Spinal cord (tissue), 10 donors: ENCODE data around the gene PSMF1. TPM values are rescaled to one million over a fixed set of nuclear protein-coding genes. Genes with fewer than 3 reads are reported as not detected.
A peak's percentile ranks its signal among the peaks of the same experiment; 100 is the strongest.

ENCODE experiments used
- DNase-seq, 6 donors: peaks; one replicate each; pipeline versions ENCODE4 v3.0.0 to v3.0.0-alpha.2; 2013 to 2015; ENCODE audit warnings: low spot score in 6 of 6, low read depth in 4 of 6
- H3K27ac ChIP-seq: one replicate; pipeline ENCODE4 v1.5.1; 2013; ENCODE audit warnings: low read depth, low read length, control low read depth
- H3K27me3 ChIP-seq: one replicate; pipeline ENCODE4 v1.6.1; 2013; ENCODE audit warnings: low read length; ENCODE audit not compliant: control insufficient read depth, insufficient read depth
- H3K36me3 ChIP-seq: one replicate; pipeline ENCODE4 v1.6.1; 2013; ENCODE audit warnings: low read length; ENCODE audit not compliant: control insufficient read depth, insufficient read depth
- H3K4me1 ChIP-seq: one replicate; pipeline ENCODE4 v1.6.1; 2013; ENCODE audit warnings: low read length; ENCODE audit not compliant: control insufficient read depth, insufficient read depth
- H3K4me3 ChIP-seq: one replicate; pipeline ENCODE4 v1.5.1; 2013; ENCODE audit warnings: low read depth, low read length, control low read depth
- H3K9me3 ChIP-seq: one replicate; pipeline ENCODE4 v1.6.1; 2013; ENCODE audit warnings: low read length; ENCODE audit not compliant: control insufficient read depth, insufficient read depth
- WGBS: methylation state at CpG from one replicate; pipeline ENCODE4 v1.1.5; 2013; ENCODE audit warnings: missing lambda C conversion rate; ENCODE audit not compliant: insufficient coverage; 5-methylcytosine and 5-hydroxymethylcytosine counted together
- polyA plus RNA-seq, 2 donors: library from polyadenylated mRNA; unstranded; fragments of 120-200 nt; gene quantifications; one replicate each; pipeline ENCODE4 v1.2.1, GENCODE V29; 2013; ENCODE audit not compliant: insufficient read length in 2 of 2
- total RNA-seq, 2 donors: library from RNA; depleted of rRNA in 1 of 2; stranded (reverse); fragments of 120-200 nt in 1 of 2; fragments of >200 nt in 1 of 2; gene quantifications; one replicate each; pipeline versions ENCODE4 v1.2.3 to v1.2.4, GENCODE V29; 2013 to 2014
- donor health status: healthy.

PSMF1 gene
- total and polyA plus RNA-seq, 4 donors: 41.8 to 156 (median 98.3) TPM

DNA sequence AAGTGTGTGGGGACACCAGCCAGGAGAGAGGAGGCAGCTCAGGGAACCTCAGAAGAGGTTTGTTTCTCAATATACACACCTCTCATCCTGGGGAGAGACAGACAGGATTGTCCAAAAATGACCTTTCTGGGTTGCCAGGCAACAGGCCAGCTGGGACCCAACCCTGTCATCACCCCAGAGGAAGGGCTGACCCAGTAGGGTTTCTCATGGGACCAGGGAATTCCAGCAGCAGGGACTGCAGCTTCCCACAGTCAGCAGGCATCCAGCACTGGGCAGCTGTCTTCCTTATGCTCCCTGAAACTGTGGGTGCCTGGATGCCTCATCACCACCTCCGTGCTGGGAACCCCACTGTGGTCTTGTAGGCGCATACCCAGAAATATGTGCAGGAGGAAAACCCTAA lies 86.2 kb downstream of the PSMF1 start:
- no peak for DNase-seq
- Histone ChIP-seq H3K27ac (no peak overlapping the region), H3K36me3 (no peaks in the 10 kb centered on the region), H3K4me3 (no peak overlapping the region), H3K4me1 (peaks cover 4% of the 10 kb centered on the region), H3K9me3 (no peaks in the 10 kb centered on the region), H3K27me3 (no peaks in the 10 kb centered on the region)
- WGBS: 55% methylated on average over 2 of the region's 2 CpGs

DNA sequence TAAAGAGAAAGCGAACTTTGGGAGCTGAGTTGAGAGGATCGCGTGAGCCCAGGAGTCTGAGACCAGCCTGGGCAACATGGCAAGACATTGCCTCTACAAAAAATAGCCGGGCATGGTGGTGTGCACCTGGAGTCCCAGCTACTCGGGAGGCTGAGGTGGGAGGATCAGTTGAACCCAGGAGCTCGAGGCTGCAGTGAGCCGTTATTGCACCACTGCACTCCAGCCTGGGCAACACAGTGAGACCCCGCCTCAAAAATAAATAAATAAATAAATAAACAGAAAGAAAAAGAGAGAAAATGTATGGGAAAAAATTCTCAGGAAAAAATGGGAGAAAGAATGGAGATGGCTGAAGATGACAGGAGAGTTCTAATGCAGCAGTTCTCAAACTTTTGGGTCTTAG lies 87.4 kb downstream of the PSMF1 start:
- no peaks in the 10 kb centered on the region for H3K36me3 ChIP-seq

DNA sequence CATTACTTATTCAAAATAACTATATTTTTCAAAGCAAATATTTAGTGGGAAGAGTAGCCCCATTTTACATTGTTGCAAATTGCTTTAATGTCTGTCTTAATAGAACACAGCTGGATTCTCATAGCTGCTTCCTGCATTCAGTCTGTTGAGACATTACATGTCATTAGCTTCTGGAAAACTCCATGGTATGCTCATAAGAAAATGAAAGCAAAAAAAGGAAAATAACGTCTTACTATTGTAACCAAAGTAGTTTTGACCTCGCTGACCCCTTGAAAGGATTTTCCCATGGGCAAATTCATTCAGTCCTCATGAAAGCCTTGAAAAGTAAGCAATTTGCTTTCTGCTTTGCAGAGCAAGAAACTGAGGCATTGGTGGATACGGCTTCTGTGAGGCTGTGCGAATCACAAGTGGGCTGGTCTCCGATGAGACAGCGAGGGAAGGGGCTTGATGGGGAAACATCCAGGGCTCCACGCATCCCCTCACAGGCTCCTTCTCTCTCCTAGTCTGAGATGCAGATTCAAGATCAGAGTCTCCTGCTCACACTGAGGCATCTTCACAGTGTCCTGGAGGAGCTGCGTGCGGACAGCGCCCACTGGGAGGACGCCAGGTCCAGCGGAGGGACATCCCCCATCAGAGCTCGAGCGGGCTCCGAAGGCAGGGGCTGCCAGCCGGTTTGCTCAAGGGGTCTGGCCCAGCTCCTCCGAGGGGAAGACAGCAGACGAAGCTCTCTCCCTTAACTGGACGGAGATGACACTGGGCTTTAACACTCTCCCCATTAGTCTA lies 88.2 kb downstream of the PSMF1 start:
- WGBS: 76% methylated on average over 15 of the region's 19 CpGs

More for the DNA sequence above, 87.4 kb downstream of the PSMF1 start:
- H3K27ac ChIP-seq: no peak overlapping the region
- WGBS: 93% methylated on average over 4 of the region's 8 CpGs
- no peaks in the 10 kb centered on the region for H3K27me3 ChIP-seq
- no peaks in the 10 kb centered on the region for H3K9me3 ChIP-seq
- H3K4me3 ChIP-seq: no peak overlapping the region
- DNase-seq: no peak
- peaks cover 4% of the 10 kb centered on the region for H3K4me1 ChIP-seq

DNA sequence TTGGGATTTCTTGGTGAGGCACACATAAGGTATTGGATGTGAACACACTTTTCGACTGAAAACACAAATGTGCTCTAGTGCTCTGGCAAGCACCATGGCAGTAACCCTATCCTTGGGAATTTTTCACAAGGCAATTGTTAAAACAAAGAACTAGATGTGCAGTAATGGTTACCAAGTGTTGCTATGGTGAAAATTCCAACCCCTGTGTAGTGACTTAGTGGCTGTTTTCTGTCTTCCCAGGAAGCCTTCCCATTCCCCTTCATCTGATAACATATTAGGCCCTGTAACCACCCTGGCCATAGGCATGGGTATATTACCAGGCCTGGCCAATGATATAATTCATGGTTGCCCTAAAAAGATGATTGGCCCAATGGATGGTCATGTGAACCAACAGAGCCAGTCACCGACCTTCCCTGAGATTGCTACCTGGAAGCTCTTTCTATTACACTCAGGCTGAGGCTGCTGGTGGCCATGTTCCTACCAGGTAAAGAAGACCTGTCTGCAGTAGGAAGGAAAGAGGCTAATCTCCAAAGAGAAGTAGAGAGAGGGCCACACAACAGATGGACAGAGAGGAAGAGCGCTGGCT lies 89.0 kb downstream of the PSMF1 start:
- 100% methylated on average over 1 of the region's 3 CpGs for WGBS
- H3K27ac ChIP-seq: no peak overlapping the region
- peaks cover 4% of the 10 kb centered on the region for H3K4me1 ChIP-seq
- DNase-seq: no peak
- H3K36me3 ChIP-seq: no peaks in the 10 kb centered on the region
- peaks cover 2% of the 10 kb centered on the region for H3K27me3 ChIP-seq
- H3K9me3 ChIP-seq: no peaks in the 10 kb centered on the region
- no peak overlapping the region for H3K4me3 ChIP-seq

More for the DNA sequence above, 88.2 kb downstream of the PSMF1 start:
- H3K4me3 ChIP-seq: no peak overlapping the region
- H3K4me1 ChIP-seq: peaks cover 4% of the 10 kb centered on the region
- no peaks in the 10 kb centered on the region for H3K36me3 ChIP-seq
- no peaks in the 10 kb centered on the region for H3K27me3 ChIP-seq
- no peaks in the 10 kb centered on the region for H3K9me3 ChIP-seq
- DNase-seq: peak in 1 of 6 donors; percentile 18
- no peak overlapping the region for H3K27ac ChIP-seq

DNA sequence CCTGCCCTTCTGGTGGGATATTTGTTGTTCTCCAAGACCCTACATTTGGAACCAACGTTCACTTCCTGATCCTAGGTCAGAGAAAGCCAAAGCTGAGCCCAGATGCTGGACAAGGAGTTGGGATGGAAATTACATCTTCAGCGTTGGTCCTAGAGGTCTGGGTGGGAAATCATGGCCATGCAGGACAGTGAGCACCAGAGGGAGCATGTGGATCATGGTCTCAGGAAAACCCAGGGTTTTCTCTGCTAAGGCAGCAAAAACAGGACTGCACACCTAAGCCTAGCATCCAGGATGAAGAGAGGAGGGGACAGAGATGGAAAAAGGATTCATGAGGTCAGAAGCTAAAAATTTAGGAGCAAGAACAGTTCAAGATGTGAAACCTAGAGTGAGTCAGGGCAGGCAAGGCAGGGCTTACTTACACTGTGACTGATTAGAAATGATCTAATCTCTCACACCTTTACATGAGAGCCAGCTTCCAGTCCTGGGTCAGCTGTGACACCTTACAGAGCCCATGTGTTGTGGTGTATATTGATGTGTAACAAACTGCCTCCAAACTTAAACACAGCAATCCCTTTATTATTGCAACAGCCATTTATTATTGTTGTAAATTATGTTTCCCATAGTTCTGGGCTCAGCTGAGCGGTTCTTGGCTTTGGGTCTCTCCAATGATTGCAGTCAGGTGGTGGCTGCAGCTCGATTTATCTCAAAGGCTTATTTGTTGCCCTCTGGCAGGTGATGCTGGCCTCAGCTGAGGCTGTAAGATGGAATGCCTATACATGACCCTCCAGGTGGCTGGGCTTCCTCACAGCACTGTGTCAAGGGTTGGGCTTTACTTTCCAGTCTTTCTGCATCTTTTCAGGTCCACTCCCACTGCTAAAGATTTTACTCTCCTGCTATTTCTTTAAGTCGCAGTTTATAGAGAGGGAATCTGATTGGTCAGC lies 91.3 kb downstream of the PSMF1 start:
- Histone ChIP-seq H3K36me3 (no peaks in the 10 kb centered on the region), H3K9me3 (no peaks in the 10 kb centered on the region), H3K27me3 (peaks cover 3% of the 10 kb centered on the region), H3K4me3 (no peak overlapping the region), H3K27ac (no peak overlapping the region), H3K4me1 (peaks cover 4% of the 10 kb centered on the region)
- WGBS: 70% methylated on average over 3 of the region's 5 CpGs
- DNase-seq: no peak

DNA sequence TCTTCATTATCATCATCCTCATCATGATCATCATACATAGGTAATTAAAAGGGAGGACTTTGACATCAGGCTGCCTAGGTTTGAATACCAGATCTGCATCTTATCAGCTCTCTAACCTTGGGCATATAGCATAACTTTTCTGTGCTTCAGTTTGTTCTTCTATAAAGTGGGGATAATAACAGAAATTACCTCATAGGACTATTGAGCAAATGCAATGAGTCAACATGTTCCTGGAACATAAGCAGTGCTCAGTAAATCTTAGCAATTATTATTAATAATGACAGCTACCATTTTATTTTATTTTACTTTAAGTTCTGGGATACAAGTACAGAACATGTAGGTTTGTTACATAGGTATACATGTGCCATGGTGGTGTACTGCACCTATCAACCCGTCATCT lies 92.1 kb downstream of the PSMF1 start:
- no CpG with 5 or more reads among the region's 1 CpG for WGBS
- no peaks in the 10 kb centered on the region for H3K9me3 ChIP-seq
- H3K36me3 ChIP-seq: no peaks in the 10 kb centered on the region
- H3K27me3 ChIP-seq: peaks cover 3% of the 10 kb centered on the region
- H3K27ac ChIP-seq: no peak overlapping the region
- H3K4me3 ChIP-seq: no peak overlapping the region
- H3K4me1 ChIP-seq: peaks cover 4% of the 10 kb centered on the region
- DNase-seq: no peak

DNA sequence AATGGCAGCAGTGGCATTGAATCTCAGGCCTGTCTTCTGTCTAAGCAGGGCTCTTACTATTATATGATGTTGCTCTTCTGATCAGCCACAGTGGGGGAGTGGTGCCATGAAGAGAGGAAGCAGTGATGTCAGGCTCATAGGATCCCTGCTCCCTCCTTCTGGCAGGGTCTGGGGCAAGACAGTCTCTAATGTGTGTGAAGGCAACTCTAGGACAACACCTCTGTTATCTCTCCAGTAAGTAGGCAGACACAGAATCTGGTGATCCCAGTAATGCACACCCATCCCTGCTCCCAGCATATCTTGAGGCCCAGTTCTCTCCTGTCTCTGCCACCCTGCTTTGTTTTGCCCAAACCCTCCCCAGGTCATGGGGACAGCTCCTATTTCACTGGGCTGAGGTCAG lies 93.6 kb downstream of the PSMF1 start:
- no peak for DNase-seq
- Histone ChIP-seq H3K36me3 (no peaks in the 10 kb centered on the region), H3K4me3 (no peak overlapping the region), H3K27ac (no peak overlapping the region), H3K27me3 (peaks cover 3% of the 10 kb centered on the region), H3K9me3 (no peaks in the 10 kb centered on the region), H3K4me1 (no peaks in the 10 kb centered on the region)

DNA sequence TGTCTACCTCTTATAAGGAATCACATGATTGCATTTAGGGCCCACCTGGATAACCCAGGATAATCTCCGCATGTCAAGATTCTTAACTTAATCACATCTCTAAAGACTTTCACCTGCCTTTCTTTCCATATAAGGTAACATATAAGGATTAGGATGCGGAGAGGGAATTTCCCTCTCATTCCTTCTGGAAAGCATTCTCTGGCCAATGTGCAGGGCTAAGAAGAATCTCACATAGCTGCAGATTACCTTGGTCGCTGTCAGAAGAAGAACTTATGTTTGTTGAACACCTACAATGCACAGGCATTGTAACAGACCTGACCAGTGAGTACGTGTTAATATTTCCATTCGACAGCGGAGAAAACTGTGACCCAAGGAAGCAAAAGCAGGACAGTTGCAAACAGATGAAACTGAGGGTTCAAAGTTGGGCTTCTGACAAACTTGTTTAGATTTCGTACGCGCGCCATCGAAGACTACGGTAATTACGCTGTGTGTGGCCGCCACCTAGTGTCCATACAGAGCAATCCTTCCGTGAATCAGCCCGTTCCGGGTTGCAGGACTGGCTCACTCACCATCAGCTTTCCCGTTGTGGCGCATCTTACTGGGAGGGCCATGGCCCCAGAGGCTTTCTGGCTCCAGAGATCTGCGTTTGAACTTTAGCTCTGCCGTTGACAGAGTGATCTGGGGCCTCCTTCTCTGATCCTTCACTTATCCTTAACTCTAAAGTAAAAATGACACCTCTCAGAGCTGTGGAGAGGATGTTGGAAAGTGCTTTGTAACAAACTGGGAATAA lies 94.4 kb downstream of the PSMF1 start:
- Histone ChIP-seq H3K27ac (no peak overlapping the region), H3K9me3 (no peaks in the 10 kb centered on the region), H3K4me3 (no peak overlapping the region), H3K4me1 (no peaks in the 10 kb centered on the region), H3K36me3 (no peaks in the 10 kb centered on the region), H3K27me3 (peaks cover 3% of the 10 kb centered on the region)
- 5% methylated on average over 17 of the region's 21 CpGs for WGBS
- peak in 5 of 6 donors; percentile 39 to 90 (median 65) for DNase-seq

DNA sequence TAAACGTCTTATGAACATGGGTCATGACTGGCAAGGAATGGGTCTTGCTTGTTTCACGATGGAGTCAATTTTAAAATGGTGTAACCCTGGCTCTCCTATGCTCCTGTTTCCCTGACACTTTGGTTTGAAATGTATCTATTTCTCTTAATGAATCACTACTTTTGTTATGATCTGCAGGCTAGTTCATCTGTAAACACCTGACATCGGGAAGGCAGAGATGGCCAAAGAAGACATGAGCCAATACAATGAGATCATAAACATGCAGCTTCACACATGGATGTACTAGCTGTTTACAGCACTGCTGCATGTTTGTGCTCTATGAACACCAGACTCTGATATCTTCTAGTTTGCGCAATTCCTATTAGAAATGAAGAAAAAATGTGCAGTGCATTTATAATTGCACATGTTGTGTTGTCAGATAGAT lies 96.4 kb downstream of the PSMF1 start:
- Histone ChIP-seq H3K27me3 (peaks cover 3% of the 10 kb centered on the region), H3K4me1 (no peaks in the 10 kb centered on the region), H3K36me3 (no peaks in the 10 kb centered on the region), H3K9me3 (no peaks in the 10 kb centered on the region), H3K4me3 (no peak overlapping the region), H3K27ac (no peak overlapping the region)
- WGBS: 67% methylated on average over 1 of the region's 4 CpGs
- DNase-seq: no peak
